ENCODE results near the gene ZCCHC4. TPM values are rescaled to one million over a fixed set of nuclear protein-coding genes. Genes with fewer than 3 reads are reported as not detected.

The ZCCHC4 gene
- total and polyA plus RNA-seq, 2 of the 4 experiments (the other 2 are of a cell fraction) = 7.9 to 8.1 TPM

DNA sequence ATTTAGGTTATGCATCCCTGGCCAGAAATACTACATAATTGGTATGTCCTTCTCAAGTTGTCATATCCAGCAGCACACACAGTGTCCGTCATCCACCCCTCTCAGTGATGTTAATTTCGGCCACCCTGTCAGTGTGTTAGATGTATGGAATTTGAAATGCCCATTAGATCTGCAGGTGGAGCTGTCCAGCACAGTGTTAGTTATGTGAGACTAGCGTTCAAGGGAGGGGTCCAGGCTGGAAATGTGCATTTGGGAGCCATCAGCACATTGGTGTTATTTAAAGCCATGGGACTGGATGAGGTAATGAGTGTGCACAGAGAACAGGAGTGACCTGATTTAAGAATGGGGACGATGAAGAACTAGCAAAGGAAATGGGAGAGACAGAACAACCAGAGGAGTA, 86.9 kb downstream of the ZCCHC4 start:
- Histone ChIP-seq H2AK5ac (ENCODE audit: low read depth, low read length) (no peak overlapping the region), H3K9ac (ENCODE audit: low read depth, low read length) (no peak overlapping the region), H2BK20ac (ENCODE audit: low read depth, low read length) (no peak overlapping the region), H3K27me3 (ENCODE audit: control insufficient read depth, insufficient read depth, low read length) (no peaks in the 10 kb centered on the region), H3K9me1 (ENCODE audit: insufficient read depth, low read length) (peaks cover 15% of the 10 kb centered on the region), H2BK5ac (ENCODE audit: low read depth, low read length, poor library complexity, severe bottlenecking) (no peak overlapping the region), H3K4me1 (ENCODE audit: control insufficient read depth, insufficient read depth, low read length) (peaks cover 10% of the 10 kb centered on the region), H3K14ac (replicated peaks; ENCODE audit: low read depth, low read length) (no peak overlapping the region), H3K4ac (ENCODE audit: low read depth, low read length) (no peak overlapping the region), H4K5ac (ENCODE audit: low read depth, low read length) (no peak overlapping the region), H3K36me3 (ENCODE audit: control insufficient read depth, insufficient read depth, low read length) (peaks cover 24% of the 10 kb centered on the region), H4K20me1 (ENCODE audit: insufficient read depth, low read length) (no peaks in the 10 kb centered on the region), H3K27ac (ENCODE audit: insufficient read depth, low read length) (no peak overlapping the region), H3K79me1 (ENCODE audit: low read depth in 1 of 2, low read length in 2 of 2) (peaks cover 0 to 12% of the 10 kb centered on the region in 2 experiments; a peak in 3 of 4 replicates), H3K56ac (ENCODE audit: extremely low read depth, insufficient read depth, low read length) (no peak overlapping the region), H3K4me2 (ENCODE audit: low read depth, low read length) (no peak overlapping the region), H3K23ac (ENCODE audit: low read depth, low read length) (no peak overlapping the region), H2BK120ac (ENCODE audit: low read depth, low read length) (no peak overlapping the region), H3K9me3 (ENCODE audit: control insufficient read depth, insufficient read depth, low read length) (peaks cover 2% of the 10 kb centered on the region), H3K4me3 (ENCODE audit: insufficient read depth, low read depth, low read length) (no peak overlapping the region), H2BK15ac (ENCODE audit: low read depth, low read length) (no peak overlapping the region), H2AK9ac (replicated peaks; ENCODE audit: low read depth, low read length, poor library complexity) (no peak overlapping the region), H4K8ac (ENCODE audit: low read depth in 2 of 2, low read length in 2 of 2) (no peak overlapping the region), H2AFZ (replicated peaks; ENCODE audit: low read length, poor library complexity) (no peak overlapping the region), H3K18ac (ENCODE audit: low read depth, low read length) (no peak overlapping the region), H4K91ac (ENCODE audit: insufficient read depth, low read depth, low read length) (no peak overlapping the region)
- dilution Hi-C loops (cut with HindIII; ENCODE audit: low sequenced_read_pairs, unreplicated experiment) (no loop called here), in situ Hi-C loops (cut with MboI; ENCODE audit: low sequenced_read_pairs) (no loop called here), intact Hi-C loops (cut with micrococcal nuclease) (no loop called here)
- ATAC-seq (ENCODE audit: low read depth) (no peak), DNase-seq (no peak)
- POLR2A ChIA-PET (ENCODE audit: unreplicated experiment) = no interaction called here
- 83% methylated on average over 2 of the region's 4 CpGs; no CpG with 5 or more reads in 1 of the 2 experiments for WGBS, 2 experiments (ENCODE audit: extremely low coverage in 2 of 2, insufficient read length in 1 of 2)
- BruUV-seq (replicated peaks) = no TSS peak
- TF ChIP-seq SMC3 (IDR thresholded peaks at IDR 0.05; ENCODE audit: low read depth, low read length) (no peak), FOS (IDR thresholded peaks at IDR 0.05; ENCODE audit: low read depth, low read length) (no peak), MAZ (IDR thresholded peaks at IDR 0.05; ENCODE audit: borderline replicate concordance, low read depth, low read length) (no peak)
- TF ChIP-seq, protein P1, sequence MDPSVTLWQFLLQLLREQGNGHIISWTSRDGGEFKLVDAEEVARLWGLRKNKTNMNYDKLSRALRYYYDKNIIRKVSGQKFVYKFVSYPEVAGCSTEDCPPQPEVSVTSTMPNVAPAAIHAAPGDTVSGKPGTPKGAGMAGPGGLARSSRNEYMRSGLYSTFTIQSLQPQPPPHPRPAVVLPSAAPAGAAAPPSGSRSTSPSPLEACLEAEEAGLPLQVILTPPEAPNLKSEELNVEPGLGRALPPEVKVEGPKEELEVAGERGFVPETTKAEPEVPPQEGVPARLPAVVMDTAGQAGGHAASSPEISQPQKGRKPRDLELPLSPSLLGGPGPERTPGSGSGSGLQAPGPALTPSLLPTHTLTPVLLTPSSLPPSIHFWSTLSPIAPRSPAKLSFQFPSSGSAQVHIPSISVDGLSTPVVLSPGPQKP (IDR thresholded peaks at IDR 0.05; ENCODE audit: borderline replicate concordance, low read depth, low read length) = no peak
- CTCF ChIA-PET = no interaction called here

Data from IMR-90 (cell line).